OCI-LY7 (cell line): Measurements from ENCODE around the gene AGRN. TPM values are rescaled to one million over a fixed set of nuclear protein-coding genes. Genes with fewer than 3 reads are reported as not detected.

Experiments used
- BruUV-seq: library from RNA; stranded (reverse); fragments of 400-500 nt; replicated peaks from 2 replicates; lab custom pipeline; 2021; lab: Mats Ljungman, UMichigan
- CTCF ChIA-PET: fragments of 300-600 bp; sonication (Branson Sonifier 250); formaldehyde crosslinking; loops from one replicate; lab custom pipeline; 2022; ENCODE audit warnings: antibody characterized with exemption; ENCODE audit not compliant: unreplicated experiment; lab: Charles Lee
- POLR2A ChIA-PET: fragments of 300-600 bp; sonication (Branson Sonifier 250); formaldehyde crosslinking; loops from one replicate; lab custom pipeline; 2022; ENCODE audit warnings: antibody characterized with exemption; lab: Charles Lee
- DNase-seq: peaks from one replicate; pipeline ENCODE4 v3.0.0-alpha.2; 2015; ENCODE audit warnings: low spot score
- H2AFZ ChIP-seq: fragments of 200-600 bp; sonication (generic), shearing (Covaris generic); 2 replicates; pipeline ENCODE4 v1.6.1; 2014; ENCODE audit warnings: mild to moderate bottlenecking, antibody characterized with exemption, low read length, moderate library complexity
- H3K27ac ChIP-seq: fragments of 200-600 bp; sonication (generic); 2 replicates; pipeline ENCODE4 v1.5.1; 2014; ENCODE audit warnings: mixed run types, low read depth, mild to moderate bottlenecking, moderate library complexity, low read length, inconsistent platforms; ENCODE audit not compliant: poor library complexity, severe bottlenecking
- H3K36me3 ChIP-seq: fragments of 200-600 bp; sonication (generic); 2 replicates; pipeline ENCODE4 v1.6.1; 2014; ENCODE audit warnings: mild to moderate bottlenecking, antibody characterized with exemption, low read length, moderate library complexity, mixed read lengths; ENCODE audit not compliant: insufficient read depth
- H3K4me1 ChIP-seq: fragments of 200-600 bp; sonication (generic); 2 replicates; pipeline ENCODE4 v1.5.1; 2014; ENCODE audit warnings: mild to moderate bottlenecking, low read length; ENCODE audit not compliant: insufficient read depth, poor library complexity, severe bottlenecking
- H3K4me2 ChIP-seq: fragments of 200-600 bp; sonication (generic); 2 replicates; pipeline ENCODE4 v1.6.1; 2014; ENCODE audit warnings: mild to moderate bottlenecking, low read length
- H3K4me3 ChIP-seq: fragments of 200-600 bp; sonication (generic); 2 replicates; pipeline ENCODE4 v1.5.1; 2014; ENCODE audit warnings: mild to moderate bottlenecking, low read depth, low read length; ENCODE audit not compliant: poor library complexity, severe bottlenecking
- H3K79me2 ChIP-seq: fragments of 200-600 bp; sonication (generic); 2 replicates; pipeline ENCODE4 v1.6.1; 2016; ENCODE audit warnings: low read depth, mild to moderate bottlenecking, low read length, moderate library complexity, mixed read lengths; ENCODE audit not compliant: insufficient read depth
- H3K9me2 ChIP-seq: fragments of 200-600 bp; sonication (generic); 2 replicates; pipeline ENCODE4 v1.6.1; 2016; ENCODE audit warnings: mild to moderate bottlenecking, low read length, mixed read lengths; ENCODE audit not compliant: insufficient read depth
- H3K9me3 ChIP-seq: fragments of 200-600 bp; sonication (generic); 2 replicates; pipeline ENCODE4 v1.6.1; 2014; ENCODE audit warnings: mild to moderate bottlenecking, mixed run types, low read length, mixed read lengths
- H4K20me1 ChIP-seq: fragments of 200-600 bp; sonication (generic); 2 replicates; pipeline ENCODE4 v1.6.1; 2014; ENCODE audit warnings: mild to moderate bottlenecking, antibody characterized with exemption, low read length, moderate library complexity, mixed read lengths; ENCODE audit not compliant: insufficient read depth
- CTCF ChIP-seq: fragments of 200-600 bp; sonication (generic); conservative IDR thresholded peaks from 2 replicates; pipeline ENCODE4 v1.5.1; 2014; ENCODE audit warnings: mild to moderate bottlenecking, antibody characterized with exemption, low read length, moderate library complexity, mixed read lengths
- EZH2phosphoT487 ChIP-seq: fragments of 200-600 bp; sonication (generic); IDR thresholded peaks from 2 replicates; pipeline ENCODE4 v1.6.1; 2018; ENCODE audit warnings: low read depth, borderline replicate concordance, mild to moderate bottlenecking, mixed run types, antibody characterized with exemption, low read length, moderate library complexity, mixed read lengths
- intact Hi-C: fragments of 100-400 bp; cut with micrococcal nuclease; formaldehyde crosslinking; loops from one replicate; pipeline ENCODE4 v1.10.0; 2022; ENCODE audit not compliant: unreplicated experiment
- total RNA-seq, 2 experiments: library from RNA; depleted of rRNA in 1 of 2; stranded (reverse); fragments of >200 nt in 1 of 2; shearing (Covaris generic) in 1 of 2; gene quantifications; 2 replicates each; pipeline ENCODE4 v1.2.3, GENCODE V29; 2014 to 2022

AGRN gene
- total RNA-seq, 2 experiments from 2014 or later, result 2.7 to 9.1 TPM

- Histone ChIP-seq H3K4me3 (no peak overlapping the region), H3K36me3 (no peaks in the 10 kb centered on the region), H4K20me1 (no peaks in the 10 kb centered on the region), H3K9me3 (no peaks in the 10 kb centered on the region), H3K9me2 (no peaks in the 10 kb centered on the region), H2AFZ (no peak overlapping the region), H3K4me1 (peaks cover 25% of the 10 kb centered on the region), H3K79me2 (no peaks in the 10 kb centered on the region), H3K4me2 (no peak overlapping the region), H3K27ac (no peak overlapping the region)
- intact Hi-C loops, result no loop called here
- CTCF ChIA-PET, result no interaction called here
- DNase-seq, result no peak
- TF ChIP-seq CTCF, result no peak
- no peak for TF ChIP-seq EZH2phosphoT487
- no TSS peak for BruUV-seq
- POLR2A ChIA-PET, result no interaction called here
These were observed 51.8 kb downstream of the AGRN start for GRCh38 chr1:1071486-1072298.

- CTCF ChIA-PET, result no interaction called here
- POLR2A ChIA-PET, result no interaction called here
- intact Hi-C loops, result no loop called here
- Histone ChIP-seq H3K4me1 (peaks cover 25% of the 10 kb centered on the region), H3K27ac (no peak overlapping the region), H2AFZ (no peak overlapping the region), H3K4me2 (no peak overlapping the region), H3K36me3 (no peaks in the 10 kb centered on the region), H3K9me2 (no peaks in the 10 kb centered on the region), H3K79me2 (no peaks in the 10 kb centered on the region), H3K9me3 (no peaks in the 10 kb centered on the region), H3K4me3 (no peak overlapping the region), H4K20me1 (no peaks in the 10 kb centered on the region)
- TF ChIP-seq EZH2phosphoT487 (no peak), CTCF (no peak)
- BruUV-seq, result no TSS peak
- DNase-seq, result no peak
These were observed 52.5 kb downstream of the AGRN start for GRCh38 chr1:1072299-1072848.
